Hematopoietic multipotent progenitor cell treated with erythropoietin and hydrocortisone succinate and interleukin-3 and kit ligand, for 17 days (in vitro differentiated cells): ENCODE data around the gene FUOM.
A peak's percentile ranks its signal among the peaks of the same experiment; 100 is the strongest.

ENCODE experiments used
- DNase-seq: peaks from one replicate; pipeline ENCODE4 v3.0.0-alpha.2; 2015; ENCODE audit warnings: low spot score

Gene FUOM

DNA sequence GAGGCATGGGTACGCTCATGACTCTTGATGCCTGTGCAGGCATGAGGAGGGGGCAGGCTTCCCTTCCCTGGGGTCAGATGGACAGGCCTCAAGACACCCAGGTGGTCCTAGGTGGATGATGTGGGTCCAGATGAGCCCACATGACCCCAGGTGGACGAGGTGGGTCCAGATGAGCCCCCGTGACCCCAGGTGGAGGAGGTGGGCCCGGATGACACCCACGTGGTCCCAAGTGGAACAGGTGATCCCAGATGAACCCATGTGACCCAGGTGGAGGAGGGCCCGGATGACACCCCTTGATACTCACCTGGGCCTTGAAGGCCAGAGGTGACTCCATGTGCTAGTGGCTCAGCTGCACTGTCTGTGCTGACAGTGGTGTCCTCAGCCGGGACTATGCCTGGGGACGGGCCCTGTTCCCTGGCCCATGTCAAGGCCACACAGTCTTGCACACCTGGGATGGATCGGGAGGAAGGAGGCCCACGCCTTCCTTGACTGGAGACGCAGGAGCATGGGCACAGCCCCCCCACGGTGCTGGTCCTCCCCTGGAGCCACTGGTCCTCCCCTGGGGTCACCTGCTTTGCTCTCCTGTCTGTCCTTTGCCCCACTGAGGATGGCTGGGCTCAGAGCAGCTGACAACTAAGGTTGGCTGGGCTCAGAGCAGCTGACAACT is 7.4 kb downstream of the FUOM start:
- no peak for DNase-seq

DNA sequence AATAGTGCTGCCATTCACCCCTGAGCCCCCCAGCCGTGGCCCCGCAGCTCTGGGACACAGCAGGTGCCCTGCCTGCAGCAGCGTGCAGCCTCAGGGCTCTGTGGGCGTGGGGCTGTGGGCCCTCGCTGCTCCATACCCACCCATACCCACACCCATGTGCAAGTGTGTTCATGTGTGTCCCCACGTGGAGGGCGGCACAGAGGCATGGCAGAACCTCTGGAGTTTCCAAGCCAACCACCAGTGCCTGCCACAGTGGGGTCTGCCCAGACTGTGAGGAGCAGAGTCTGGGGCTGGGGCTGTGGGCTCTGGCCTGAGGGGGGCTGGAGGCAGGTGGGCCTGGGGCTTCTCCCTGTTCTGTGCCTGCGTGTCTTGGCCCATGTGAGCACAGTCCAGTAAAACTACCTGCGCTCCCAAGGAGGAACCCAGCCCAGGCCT is 8.2 kb downstream of the FUOM start:
- no peak for DNase-seq

DNA sequence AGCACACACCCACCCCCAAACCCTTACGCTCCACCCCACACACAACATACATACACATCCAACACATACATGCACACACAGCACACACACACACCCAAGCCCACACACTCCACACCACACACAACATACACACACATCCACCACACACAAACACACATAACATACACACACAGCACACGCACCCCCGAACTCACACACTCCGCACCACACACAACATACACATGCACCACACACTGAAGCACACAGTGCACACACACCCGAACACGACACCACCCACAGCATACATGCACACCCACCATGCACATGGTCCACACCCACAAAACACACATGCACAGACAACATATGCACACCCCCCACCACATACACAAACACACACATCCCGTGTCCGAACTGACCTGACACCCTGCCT is 8.7 kb downstream of the FUOM start:
- DNase-seq = no peak

DNA sequence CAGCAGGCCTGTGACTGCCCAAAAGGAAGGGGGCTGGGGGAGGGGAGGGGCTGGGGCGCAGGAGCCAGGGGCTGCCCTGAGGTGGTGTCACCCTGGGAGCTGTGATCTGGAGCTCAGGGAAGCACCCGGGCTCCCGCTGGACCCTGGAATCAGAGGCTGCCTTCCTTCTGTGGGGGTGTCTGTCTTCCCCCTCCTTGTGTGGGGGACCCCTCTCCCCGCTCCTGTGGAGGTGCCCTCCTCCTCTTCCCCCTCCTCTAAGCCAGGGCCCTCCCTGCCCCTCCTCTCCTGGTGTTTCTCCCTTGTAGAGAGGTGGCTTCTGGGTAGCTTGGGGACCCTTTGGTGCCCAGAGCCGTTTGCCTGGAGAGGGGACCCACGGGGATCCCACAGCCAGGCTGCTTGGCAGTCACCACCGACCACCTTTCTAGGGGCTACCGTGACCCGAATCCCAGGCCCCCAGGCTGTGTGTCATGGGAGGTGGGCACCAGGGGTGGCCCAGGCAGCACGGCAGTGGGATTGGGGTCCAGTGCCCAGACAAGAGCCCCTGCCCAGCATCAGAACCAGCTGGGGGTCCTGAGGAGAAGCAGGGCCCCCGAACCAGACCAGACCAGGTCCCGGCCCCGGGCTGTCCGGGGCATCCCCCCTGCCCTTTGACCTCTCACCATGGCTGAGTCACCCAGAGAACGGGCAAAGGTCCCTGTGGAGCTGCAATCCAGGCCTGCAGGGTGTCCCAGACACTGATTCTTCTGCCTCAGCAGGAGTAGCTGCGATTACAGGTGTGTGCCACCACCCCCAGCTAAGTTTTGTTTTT is 9.9 kb downstream of the FUOM start:
- DNase-seq = no peak

DNA sequence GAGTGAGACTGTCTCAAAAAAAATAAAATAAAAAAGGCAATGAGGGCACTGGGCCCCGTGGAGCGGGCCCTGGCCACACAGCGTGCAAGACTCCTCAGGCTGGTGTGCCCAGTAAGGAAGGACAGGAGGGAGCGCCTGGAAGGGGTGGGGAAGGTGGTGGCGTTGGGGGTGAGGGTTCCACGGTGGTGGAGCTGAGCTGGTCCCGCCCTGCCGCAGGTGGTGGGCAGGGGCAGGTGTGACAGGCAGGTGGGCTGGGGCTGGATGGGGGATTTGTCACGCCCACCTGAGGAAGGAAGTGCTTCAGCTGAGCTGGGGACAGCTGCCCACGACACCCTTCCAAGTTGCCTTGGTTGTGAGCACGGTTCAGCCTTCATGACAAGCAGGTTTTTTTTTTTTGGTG is 11.4 kb downstream of the FUOM start:
- DNase-seq = no peak

DNA sequence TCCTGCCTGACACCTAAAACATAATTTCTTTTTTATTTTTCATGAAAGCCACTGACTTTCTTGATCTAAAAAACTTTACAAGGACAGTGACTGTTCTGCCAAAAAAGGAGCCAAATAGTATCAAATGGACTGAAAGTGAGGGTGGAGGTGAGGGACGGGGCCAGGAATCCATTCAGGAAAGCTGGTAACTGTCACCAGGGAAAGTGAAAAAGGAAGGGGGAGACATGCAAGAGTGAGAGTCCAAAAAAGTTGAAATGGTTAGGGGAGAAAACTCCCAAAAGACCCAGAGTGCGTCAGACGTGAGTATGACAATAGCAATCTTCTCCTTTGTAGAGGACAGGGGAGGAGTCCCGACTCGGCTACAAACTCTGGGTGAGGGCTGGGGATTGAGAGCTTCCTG is 13.6 kb downstream of the FUOM start:
- DNase-seq = no peak

DNA sequence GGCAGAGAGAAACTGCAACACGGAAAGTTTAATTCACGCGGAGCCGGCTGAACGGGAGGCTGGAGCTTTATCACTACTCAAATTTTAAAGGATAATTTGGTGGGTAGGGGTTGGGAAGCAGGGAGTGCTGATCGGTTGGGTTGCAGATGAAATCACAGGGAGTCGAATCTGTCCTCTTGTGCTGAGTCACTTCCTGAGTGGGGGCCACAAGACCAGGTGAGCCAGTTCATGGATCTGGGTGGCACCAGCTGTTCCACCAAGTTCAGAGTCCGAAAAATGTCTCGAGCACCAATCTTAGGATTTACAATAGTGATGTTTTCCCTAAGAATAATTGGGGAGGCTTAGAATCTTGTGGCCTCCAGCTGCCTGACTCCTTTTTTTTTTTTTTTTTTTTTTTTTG is 14.3 kb downstream of the FUOM start:
- DNase-seq = no peak

DNA sequence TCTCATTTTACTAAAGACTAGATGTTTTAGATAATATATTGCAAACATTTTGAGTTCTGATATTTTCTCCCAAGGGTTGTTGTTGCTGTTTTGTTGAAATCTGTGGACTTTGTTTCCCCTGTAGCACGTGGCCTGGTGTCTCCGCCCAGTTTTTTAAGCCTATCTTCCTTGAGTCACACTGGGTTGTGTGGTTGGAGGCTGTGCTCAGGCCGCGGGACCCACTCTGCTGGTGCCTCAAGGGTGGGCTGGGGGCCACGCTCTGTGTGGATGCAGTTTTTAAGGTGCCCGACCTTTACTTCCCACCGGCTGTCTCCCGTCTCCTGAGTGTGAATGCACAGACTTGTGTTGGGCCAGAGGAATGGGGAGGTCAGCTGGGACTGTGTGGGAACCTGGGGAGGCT is 14.9 kb downstream of the FUOM start:
- DNase-seq = no peak

DNA sequence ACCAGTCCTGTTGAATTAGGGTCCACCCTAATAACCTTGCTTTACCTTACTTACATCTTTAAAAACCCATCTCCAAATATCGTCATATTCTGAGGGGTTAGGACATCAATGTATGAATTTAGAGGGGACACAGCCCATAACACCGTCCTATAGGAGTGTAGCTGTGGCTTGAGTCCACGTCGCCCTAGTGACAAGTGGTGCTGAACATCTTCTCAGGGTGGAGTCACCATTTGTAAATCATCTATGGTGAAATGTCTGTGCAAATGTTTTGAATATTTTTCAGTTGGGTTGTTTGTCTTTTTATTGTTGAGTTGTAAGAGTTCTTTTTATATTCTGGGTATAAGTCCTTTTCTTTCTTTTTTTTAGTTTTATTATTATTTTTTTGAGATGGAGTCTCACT is 15.8 kb downstream of the FUOM start:
- DNase-seq = no peak

DNA sequence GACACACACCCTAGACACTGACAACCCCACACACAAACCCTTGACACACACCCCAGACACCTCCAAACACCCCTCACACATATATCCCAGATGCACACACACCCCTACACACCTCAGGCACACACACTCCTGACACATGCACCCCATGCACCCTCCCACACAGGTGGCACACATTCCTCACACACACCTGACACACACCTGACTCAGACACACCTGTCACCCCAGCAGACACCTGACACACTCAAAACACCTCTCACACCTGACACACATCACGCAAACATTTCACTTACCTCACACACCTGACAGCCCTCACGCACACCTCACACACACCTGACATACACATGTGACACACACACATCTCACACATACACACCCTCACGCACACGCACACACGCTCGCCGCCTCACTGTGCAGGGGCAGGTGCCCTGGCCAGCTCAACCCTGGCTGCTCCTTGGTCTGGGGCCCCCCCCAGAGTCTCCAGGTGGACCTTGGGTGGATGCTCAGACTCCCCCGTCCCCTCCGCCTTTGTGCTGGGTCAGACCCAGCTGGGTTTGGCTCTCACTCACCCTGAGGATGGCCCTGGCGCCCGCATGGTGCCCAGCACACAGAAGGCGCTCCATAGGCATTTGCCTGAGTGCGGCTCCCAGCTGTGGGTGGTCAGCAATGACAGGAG is 18.0 kb downstream of the FUOM start:
- no peak for DNase-seq

DNA sequence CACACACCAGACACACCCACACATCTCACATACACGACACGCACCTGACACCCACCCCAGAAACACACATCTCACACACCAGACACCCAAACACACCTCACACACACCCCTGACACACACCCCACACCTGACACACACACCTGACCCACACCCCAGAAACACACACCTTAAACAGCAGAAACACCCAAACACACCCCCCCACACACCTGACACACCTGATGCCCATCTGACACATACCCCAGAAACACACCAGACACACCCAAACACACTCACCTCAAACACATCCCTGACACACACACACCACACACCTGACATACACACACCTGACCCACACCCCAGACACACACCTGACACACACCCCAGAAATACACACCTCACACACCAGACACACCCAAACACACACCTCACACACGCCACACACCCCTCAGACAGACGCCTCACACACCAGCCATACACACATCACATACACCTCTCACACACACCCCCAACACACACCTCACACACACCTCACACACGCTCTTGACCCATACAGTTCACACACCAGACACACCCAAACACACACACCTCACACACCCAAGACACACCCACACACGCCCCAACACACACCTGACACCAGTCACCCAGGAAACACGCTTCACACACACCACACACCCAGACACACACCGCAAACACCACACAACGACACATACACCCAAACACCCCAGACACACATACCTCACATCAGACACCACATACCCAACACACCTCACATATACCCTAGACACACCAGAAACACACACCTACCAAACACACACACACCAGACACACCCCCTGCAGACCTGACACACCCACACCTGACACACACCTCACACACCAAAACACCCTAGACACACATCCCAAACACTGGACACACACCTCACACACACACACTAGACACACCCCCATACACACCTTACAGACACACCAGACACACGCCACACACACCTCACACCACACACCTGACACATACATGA is 19.4 kb downstream of the FUOM start:
- DNase-seq = no peak

DNA sequence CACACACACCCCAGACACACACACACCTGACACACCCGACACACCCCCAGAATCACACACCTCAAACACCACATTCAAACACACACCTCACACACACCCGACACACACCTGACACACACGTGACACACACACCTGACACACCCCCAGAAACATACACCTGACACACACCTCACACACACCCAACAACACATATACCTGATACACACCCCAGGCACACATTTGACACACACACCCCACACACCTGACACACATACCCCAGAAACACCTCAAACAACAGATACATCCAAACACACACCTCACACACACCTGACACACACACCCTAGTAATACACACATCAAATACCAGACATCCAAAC is 20.5 kb downstream of the FUOM start:
- DNase-seq = no peak

DNA sequence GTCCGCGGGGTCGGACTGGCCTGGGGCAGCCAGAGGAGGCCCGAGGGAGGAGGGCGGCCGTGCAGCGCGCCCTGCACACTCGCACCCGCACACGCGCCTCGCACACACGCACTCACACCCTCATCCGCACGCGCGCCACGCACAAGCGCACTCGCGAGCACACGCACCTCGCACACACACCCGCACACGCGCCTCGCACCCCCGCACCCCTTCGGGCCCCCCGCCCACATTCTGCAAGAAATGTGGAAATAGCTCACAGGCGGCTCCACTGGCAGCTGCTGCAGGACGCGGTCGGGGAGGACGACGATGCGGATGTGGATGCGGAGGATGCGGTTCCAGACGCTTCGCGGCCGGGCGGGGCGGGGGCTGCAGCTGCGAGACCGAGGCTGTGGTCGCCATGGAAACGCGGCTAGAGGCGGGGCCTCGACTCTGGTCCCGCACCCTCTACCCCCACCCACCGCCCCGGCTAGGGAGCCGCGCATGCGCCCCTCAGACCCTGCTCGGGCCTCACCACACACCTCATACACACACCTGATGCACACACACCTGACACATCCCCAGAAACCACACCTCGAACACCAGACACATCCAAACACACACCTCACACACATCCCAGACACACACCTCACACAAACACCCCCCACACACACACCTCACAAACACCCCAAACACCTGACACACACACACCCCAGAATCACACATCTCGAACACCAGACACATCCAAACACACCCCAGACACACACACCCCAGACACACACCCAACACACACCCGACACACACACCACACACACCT is 21.0 kb downstream of the FUOM start, which contains the start of gene CALY:
Gene CALY (minus strand): TSS at position 320 of the 793 bp plus-strand sequence. CDS start 7,907 bp downstream, outside the sequence.
- no peak for DNase-seq

DNA sequence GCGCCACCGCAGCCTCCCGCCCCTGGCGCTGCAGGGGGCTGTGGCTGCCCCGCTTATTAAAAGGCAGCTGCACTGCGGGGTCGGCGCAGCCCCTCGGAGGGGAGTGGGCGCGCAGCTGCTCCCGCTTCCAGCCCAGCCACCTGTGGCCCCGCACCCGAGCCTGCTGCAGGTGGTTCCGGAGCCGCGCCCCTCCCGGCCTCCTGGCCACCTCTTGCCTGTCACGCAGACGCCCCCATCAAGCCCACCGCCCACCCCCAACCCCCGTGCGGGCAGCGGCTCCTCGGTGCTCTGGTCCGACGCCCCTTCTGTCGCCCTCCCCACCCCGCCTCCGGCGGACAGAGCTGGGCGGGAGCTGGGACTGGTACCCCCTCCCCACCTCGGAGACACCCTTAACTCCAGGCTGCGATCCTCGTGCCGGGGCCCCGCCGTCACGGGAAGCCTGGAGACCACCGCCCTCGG is 21.7 kb downstream of the FUOM start:
- no peak for DNase-seq

DNA sequence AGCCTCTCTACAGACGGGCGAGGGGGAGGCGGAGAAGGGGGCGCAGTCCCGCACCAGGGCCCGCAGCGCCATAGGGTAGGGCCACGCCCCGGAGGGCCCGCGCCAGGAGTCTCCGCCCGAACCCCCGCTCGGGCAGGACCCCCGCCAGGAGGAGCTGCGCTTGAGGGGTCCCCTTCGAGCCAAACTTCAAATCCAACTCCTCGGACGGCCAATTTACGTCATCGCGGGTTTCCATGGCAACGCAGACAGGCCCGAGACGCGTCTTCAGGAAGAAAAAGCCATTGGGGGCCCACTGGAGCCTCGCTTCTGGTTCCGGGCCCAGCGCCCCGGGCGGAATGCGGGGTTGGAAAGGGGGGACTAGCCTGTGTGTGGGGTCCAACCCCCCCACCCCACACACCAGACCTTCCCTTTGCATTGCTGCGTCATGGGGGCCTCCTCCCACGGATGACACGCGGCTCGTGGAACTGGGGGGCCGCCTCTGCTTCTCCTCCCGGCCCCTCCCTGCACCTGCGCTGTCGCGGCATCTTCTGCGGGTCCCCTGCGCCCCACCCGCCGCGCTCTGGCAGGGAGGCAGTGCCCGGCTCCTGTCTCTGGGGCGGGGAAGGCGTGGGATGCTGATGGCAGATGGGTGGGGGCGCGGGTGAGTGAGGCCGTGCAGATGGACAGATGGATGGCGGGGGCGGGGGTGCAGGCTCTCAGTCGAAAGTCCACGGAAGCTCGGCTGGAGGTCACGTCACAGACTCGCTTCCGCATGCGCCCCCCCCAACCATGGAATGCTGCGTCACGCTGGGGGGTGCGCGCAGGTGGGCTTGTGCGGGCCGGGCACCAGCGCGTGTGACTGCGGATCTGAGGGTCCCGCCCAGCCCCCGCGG is 22.3 kb downstream of the FUOM start:
- no peak for DNase-seq

DNA sequence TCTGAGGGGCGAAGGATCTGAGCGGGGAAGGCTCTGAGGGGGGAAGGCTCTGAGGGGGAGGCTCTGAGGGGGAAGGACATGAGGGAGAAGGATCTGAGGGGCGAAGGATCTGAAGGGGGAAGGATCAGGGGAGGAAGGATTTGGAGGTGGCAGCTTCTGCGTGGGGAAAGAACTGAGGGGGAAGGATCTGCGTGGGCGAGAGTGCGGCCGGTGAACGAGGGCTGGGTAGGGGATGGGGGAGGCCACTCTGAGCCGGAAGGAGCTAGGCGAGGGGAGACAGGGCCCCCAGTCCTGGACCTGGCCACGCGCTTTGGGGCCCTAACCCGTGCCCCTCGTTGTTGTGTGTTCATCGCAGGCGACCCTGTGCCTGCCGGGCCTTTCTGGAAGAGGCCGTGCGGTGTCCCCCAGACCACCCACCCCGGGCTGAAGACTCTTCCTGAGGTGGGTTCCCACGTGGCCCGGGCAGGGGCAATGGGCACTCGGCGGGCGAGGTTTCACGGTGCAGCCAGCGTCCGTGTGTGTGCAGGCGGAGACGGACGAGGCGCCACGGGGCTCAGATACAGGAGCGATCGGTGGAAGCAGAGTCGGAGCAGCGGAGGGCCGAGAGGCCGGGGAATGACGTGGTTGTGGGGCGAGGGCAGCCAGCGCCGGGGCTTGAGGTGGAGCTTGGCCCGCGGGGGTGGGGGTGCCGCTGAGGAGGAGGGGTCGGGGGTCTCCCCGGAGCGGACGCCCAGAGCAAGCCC is 23.1 kb downstream of the FUOM start:
- DNase-seq = no peak

DNA sequence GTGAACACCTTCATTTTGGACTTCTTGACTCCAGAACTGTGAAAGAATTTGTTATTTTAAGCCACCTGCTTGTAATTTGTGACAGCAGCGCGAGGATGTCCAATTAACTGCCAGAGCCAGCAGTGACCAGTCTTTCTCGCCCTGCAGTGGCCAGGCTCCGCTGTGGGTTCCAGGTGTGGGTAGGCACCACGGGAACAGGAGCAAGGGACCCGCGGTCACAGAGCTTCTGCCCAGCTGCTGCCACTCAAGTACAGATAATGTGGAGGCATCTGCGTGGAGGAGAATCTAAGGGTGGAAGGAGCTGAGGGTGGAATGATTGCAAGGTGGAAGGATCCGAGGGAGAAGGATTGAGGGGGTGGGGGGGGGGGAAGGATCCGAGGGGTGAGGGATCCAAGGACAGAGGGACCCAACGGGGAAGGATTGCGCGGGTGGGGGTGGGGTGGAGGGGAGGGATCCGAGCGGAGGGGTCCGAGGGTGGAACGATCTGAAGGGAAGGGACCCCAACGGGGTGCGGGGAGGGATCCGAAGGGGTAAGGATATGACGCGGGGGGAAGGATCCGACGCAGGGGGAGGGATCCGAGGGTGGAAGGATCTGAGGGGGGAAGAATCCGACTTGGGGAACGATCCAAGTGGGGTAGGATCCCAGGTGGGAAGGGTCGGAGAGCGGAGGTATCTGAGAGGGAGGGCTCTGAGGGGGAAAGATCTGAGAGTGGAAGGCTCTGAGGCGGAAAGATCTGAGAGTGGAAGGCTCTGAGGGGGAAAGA is 24.7 kb downstream of the FUOM start:
- DNase-seq = no peak

DNA sequence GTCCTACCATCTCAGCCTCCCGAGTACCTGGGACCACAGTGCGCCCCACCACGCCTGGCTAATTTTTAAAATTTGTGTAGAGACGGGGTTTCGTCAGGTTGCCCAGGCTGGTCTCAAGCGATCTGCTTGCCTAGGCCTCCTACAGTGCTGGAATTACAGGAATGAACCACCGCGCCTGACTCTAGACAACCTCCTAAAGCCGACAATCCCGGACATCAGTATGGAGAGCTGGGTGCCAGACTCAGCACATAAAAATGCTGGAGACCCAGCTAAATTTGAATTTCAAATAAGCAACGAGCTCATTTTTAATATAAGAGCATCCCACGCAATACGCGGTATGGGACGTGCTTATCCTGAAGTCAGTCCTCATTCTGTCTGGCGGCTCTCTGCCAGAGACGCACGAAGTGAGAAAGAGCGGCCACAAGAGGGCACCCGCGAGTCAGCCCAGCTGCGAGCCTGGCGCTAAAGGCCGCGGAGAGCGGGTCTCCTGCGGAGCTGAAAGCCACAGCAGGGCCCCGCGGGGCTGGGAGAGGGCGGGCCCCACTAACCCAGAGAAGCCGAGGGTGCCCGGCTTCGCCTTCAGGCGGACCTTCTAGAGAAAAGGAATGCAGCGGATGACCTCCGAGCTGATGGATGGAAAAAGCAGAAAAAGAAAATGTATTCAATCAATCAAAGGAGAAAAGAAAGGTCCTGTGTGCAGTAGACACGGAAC is 28.2 kb downstream of the FUOM start:
- DNase-seq = peak; percentile 78
